Osteoblast (primary cell): ENCODE results near the gene NODAL. TPM values are rescaled to one million over a fixed set of nuclear protein-coding genes. Genes with fewer than 3 reads are reported as not detected.

ENCODE experiments used
- DNase-seq: peaks from one replicate; pipeline ENCODE4 v3.0.0; 2011; ENCODE audit warnings: low spot score, mixed read lengths; ENCODE audit not compliant: insufficient read length; ENCODE audit errors: missing footprints
- H2AFZ ChIP-seq: 2 replicates; pipeline ENCODE4 v1.6.0; 2011; ENCODE audit warnings: mild to moderate bottlenecking, low read length
- H3K27ac ChIP-seq: 2 replicates; pipeline ENCODE4 v1.5.1; 2011; ENCODE audit warnings: mild to moderate bottlenecking, low read depth, low read length, moderate library complexity
- H3K27me3 ChIP-seq: 2 replicates; pipeline ENCODE4 v1.6.0; 2012; ENCODE audit warnings: mild to moderate bottlenecking, control low read depth, inconsistent platforms, low read length, moderate library complexity; ENCODE audit not compliant: insufficient read depth
- H3K36me3 ChIP-seq: 2 replicates; pipeline ENCODE4 v1.5.1; 2011; ENCODE audit warnings: mild to moderate bottlenecking, low read length, control low read depth, moderate library complexity; ENCODE audit not compliant: insufficient read depth
- H3K4me1 ChIP-seq: 2 replicates; pipeline ENCODE4 v1.5.1; 2011; ENCODE audit warnings: mild to moderate bottlenecking, low read length, control low read depth, moderate library complexity; ENCODE audit not compliant: insufficient read depth
- H3K4me2 ChIP-seq: 2 replicates; pipeline ENCODE4 v1.6.0; 2011; ENCODE audit warnings: mild to moderate bottlenecking, low read length; ENCODE audit not compliant: insufficient read depth
- H3K4me3 ChIP-seq: fragments of 200-600 bp; sonication (generic); 3 replicates; pipeline ENCODE4 v1.5.1; 2012; ENCODE audit warnings: mild to moderate bottlenecking, low read length, inconsistent platforms; ENCODE audit not compliant: insufficient read depth
- H3K79me2 ChIP-seq: 2 replicates; pipeline ENCODE4 v1.6.0; 2012; ENCODE audit warnings: mild to moderate bottlenecking, low read length, control low read depth, inconsistent platforms; ENCODE audit not compliant: insufficient read depth
- H3K9me3 ChIP-seq: 2 replicates; pipeline ENCODE4 v1.5.1; 2011; ENCODE audit warnings: low read depth, low read length, control low read depth
- H4K20me1 ChIP-seq: 2 replicates; pipeline ENCODE4 v1.6.0; 2012; ENCODE audit warnings: mild to moderate bottlenecking, low read length, control low read depth; ENCODE audit not compliant: insufficient read depth
- CTCF ChIP-seq: IDR thresholded peaks from 2 replicates; pipeline ENCODE4 v1.5.1; 2011; ENCODE audit warnings: mild to moderate bottlenecking, low read depth, low read length, moderate library complexity; ENCODE audit errors: extremely low read depth
- total RNA-seq: library from RNA; depleted of rRNA; stranded (reverse); fragments of >200 nt; gene quantifications from 2 replicates; pipeline ENCODE4 v1.2.3, GENCODE V29; 2012

The NODAL gene
- total RNA-seq, 1 donor = not detected

GRCh38 chr10:70482982-70483760, 41.7 kb upstream of the NODAL start:
- DNase-seq = no peak

GRCh38 chr10:70481831-70482530, 40.5 kb upstream of the NODAL start:
- Histone ChIP-seq H3K4me2 (no peak overlapping the region), H2AFZ (no peak overlapping the region), H3K27ac (no peak overlapping the region), H3K9me3 (no peaks in the 10 kb centered on the region), H3K79me2 (no peaks in the 10 kb centered on the region), H3K4me3 (no peak overlapping the region), H3K36me3 (no peaks in the 10 kb centered on the region), H3K27me3 (peaks cover 21% of the 10 kb centered on the region), H3K4me1 (no peaks in the 10 kb centered on the region), H4K20me1 (no peaks in the 10 kb centered on the region)
- TF ChIP-seq CTCF = no peak
- DNase-seq = peak; percentile 88

More at GRCh38 chr10:70482982-70483760, 41.7 kb upstream of the NODAL start:
- Histone ChIP-seq H3K27ac (no peak overlapping the region), H3K36me3 (no peaks in the 10 kb centered on the region), H3K79me2 (no peaks in the 10 kb centered on the region), H3K27me3 (peaks cover 10% of the 10 kb centered on the region), H2AFZ (no peak overlapping the region), H3K4me3 (no peak overlapping the region), H3K4me2 (no peak overlapping the region), H3K9me3 (no peaks in the 10 kb centered on the region), H4K20me1 (no peaks in the 10 kb centered on the region), H3K4me1 (no peaks in the 10 kb centered on the region)
- no peak for TF ChIP-seq CTCF

GRCh38 chr10:70481105-70481504, 39.6 kb upstream of the NODAL start:
- no peak for TF ChIP-seq CTCF
- no peaks in the 10 kb centered on the region for H3K9me3 ChIP-seq
- no peaks in the 10 kb centered on the region for H4K20me1 ChIP-seq
- no peak overlapping the region for H3K27ac ChIP-seq
- no peak for DNase-seq
- no peaks in the 10 kb centered on the region for H3K4me1 ChIP-seq
- no peak overlapping the region for H2AFZ ChIP-seq
- peaks cover 28% of the 10 kb centered on the region for H3K27me3 ChIP-seq
- no peak overlapping the region for H3K4me3 ChIP-seq
- no peak overlapping the region for H3K4me2 ChIP-seq
- no peaks in the 10 kb centered on the region for H3K36me3 ChIP-seq
- no peaks in the 10 kb centered on the region for H3K79me2 ChIP-seq

- no peaks in the 10 kb centered on the region for H3K79me2 ChIP-seq
- no peak for TF ChIP-seq CTCF
- H3K27me3 ChIP-seq = peaks cover 35% of the 10 kb centered on the region
- no peaks in the 10 kb centered on the region for H4K20me1 ChIP-seq
- H3K4me3 ChIP-seq = no peak overlapping the region
- H3K36me3 ChIP-seq = no peaks in the 10 kb centered on the region
- no peak overlapping the region for H3K4me2 ChIP-seq
- no peak overlapping the region for H2AFZ ChIP-seq
- DNase-seq = peak; percentile 87
- H3K27ac ChIP-seq = no peak overlapping the region
- H3K4me1 ChIP-seq = no peaks in the 10 kb centered on the region
- H3K9me3 ChIP-seq = no peaks in the 10 kb centered on the region
These were observed 38.9 kb upstream of the NODAL start for GRCh38 chr10:70480239-70480861.
